Midbrain (tissue), 1 donor: ENCODE results near the gene PRAC2.

Experiments
- DNase-seq: peaks from one replicate; lab custom pipeline; 2025; lab: John Stamatoyannopoulos, UW

Gene PRAC2

DNA sequence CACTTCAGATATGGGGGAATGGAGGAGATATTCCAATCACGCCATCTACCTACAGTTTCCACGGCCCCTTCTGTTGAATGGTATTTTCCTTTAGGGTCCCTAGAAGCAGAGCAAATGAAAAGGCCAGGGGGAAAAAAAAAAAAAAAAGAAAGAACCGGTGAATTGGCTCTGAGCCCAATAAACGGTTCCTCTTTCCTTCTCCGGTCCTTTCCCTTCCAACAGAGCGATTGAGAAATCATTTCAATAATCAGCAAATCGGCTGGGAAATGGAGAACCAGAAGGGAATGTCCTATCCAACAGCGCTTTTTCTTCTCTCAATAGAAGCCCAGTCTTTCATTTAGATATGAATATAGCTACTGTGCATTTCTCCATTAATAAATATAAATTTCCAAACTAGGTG, 32.4 kb downstream of the PRAC2 start:
- no peak for DNase-seq

DNA sequence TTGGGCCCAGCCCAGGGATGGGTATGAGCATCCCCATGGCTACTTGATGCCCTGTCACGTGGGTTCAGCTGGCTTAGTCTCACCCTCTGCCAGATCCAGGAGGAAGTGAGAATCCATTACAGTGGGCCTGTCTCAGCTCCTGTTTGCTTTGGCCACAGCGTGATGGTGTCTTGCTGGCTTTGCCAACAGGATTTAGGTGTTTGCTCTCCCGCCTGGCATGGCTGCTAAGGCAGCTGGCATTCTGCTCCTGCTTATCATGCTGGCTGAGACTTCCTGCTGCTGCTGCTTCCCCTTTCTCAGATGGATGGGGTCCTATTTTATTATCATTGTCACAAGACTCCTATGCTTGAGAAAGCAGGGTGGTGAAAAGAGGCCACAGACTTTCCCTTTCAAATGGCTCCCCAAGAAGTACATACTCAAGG, 33.9 kb downstream of the PRAC2 start:
- DNase-seq: no peak

DNA sequence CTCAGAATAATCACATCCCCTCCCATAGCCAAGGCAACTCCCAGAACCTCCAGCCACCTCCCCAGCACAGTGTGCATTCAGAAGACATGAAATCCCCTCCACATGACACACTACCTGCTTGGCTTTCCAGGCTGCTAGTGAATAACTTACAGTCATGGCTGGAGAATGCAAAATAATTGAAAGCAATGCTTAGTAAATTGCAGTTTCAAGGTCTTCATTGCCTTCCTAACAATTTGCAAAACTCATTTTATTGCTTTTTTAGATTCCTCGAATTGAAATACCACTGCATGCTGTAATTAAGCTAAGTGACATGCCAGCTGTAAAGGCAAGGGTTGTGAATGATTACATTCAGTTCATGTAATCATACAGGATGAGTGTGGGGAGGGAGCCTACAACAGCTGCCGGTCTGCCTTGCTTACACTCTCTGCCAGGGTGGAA, 34.6 kb downstream of the PRAC2 start:
- no peak for DNase-seq

DNA sequence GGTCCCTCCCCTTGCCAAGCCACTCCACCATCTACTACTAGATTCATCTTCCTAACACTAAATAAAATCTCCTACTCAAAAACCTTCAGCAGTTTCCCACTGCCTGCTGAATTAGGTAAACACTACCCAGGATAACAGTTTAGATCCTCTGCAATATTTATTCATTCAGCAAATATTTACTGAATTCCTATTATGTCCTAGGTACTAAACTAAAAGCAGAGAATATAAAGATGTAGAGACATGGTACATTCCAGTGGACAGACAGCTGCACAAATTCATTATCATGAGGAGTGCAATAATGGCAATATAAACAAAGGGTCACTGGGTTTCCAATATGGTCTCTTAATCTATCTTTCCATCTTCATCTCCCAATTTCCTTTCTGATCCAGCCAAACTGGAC, 36.3 kb downstream of the PRAC2 start:
- DNase-seq: no peak

DNA sequence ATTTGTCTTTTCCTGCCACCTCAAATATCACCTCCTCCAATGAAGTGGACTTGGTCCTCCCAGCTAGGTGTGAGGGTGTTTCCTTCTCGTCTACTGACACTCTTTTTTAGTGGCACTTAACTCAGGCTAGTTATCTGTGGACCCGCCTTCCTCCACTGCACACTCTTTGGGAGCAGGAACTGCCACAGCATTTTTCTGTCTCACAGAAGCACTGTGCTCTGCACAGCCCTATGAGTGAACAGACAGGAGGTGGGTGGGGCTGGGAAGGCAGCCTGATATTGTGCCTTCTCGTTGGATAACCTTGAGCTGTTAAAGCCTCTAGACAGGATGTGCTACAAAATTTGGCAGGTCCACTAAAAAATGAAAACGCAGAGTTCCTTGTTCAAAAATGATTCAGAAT, 37.4 kb downstream of the PRAC2 start:
- DNase-seq: no peak

DNA sequence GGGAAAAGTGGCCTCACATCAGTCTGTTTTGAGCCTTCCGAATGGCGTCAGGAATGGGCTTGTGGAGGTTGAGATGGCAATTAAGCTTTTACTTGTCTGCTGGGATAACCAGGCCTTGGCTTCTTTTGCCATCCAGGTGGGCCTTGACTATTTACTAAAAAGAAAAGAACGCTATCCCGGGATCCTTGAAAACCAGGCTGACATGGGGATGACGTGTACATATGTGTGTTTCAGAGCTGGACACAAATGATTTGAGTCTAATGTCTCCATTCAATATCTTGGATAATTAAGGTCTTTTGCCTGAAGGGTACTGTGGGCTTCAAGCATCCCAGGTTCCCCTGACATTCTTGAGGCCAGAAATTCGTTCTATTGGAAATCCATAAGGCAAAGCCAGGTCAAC, 38.1 kb downstream of the PRAC2 start:
- DNase-seq: no peak

DNA sequence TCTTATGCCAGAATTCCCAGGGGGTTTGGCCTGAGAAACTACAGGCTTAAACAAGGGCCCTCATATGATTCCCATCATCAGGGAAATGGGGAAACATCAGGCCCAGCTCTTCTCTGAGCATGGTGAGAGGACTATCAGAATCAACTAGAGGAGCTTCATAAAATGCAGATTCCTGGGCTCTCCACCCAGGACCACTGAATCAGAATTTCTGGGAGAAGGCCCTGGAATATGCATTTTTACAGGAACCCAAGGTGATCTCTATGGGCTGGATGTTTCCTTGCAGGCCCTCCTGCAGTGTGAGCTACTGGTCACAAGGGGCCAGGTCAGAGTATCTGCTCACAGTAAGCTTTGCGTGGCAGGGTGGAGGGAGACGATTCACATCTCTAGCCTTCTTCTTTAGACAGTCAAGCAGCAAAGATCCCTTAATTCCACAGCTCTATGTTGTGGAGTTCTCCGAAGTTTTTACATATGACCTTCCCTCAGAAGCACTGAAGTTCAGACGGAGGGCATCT, 44.3 kb downstream of the PRAC2 start:
- no peak for DNase-seq

DNA sequence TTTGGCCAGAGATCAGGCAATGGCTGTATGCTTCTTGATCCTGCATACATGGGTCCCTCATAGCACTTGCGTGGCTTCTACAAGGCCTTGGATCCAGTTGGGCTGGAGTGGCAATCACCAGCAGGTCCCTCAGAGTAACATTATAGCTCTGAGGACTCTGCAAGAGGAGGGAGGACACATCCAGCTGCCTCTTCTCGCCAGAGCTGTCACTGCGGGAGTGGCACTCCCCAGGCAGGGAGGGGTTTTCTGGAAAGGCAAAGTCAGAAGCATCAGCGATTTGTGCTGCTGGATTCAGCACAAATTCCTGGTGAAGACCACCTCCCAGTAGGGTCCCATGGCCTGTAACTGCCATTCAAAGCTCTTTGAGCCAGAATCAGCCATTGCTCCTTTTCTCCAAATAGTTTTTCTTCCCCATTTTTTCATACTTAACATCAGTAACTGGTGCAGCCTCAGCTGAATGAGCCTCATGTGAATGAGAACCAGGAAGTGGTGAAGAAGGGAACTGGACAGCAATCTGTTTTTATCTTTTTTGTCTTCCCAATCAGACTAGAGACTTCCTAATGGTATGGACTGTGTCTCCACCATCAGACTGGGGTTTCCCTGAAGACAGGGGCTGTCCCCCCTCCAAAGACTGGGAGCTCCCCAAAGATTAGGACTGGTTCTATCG, 46.2 kb downstream of the PRAC2 start:
- DNase-seq: no peak

DNA sequence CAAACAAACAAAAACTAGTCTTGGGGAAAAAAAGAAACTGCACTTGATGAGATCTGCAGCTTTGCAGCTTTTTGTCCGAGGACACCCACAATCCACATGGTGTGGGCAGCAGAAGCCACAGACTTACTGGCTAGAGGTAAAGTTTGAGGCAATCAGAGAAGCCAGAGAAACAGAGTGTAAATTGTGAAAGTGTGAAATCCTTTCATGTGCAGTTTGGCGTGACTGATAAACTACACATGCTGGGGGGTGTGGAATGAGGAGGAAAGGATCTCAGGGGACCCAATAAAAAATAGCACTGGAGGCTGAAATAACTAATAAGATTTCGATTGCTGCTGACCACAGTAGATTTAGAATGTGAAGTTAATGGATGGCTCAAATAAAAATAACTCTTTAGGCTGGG, 48.0 kb downstream of the PRAC2 start:
- DNase-seq: no peak

DNA sequence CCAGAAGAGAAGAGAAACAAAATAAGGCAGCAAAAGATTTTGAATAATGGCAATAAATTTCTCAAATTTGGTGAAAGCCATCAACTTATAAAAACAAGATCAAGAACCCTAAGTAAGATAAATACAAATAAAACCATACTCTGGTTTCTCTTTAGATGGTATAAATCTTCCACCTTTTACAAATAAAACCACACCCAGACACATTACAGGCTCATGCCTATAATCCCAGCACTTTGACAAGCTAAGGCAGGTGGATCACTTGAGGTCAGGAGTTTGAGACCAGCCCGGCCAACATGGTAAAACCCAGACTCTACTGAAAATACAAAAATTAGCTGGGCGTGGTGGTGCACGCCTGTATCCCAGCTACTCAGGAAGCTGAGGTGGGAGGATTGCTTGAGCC, 50.3 kb downstream of the PRAC2 start:
- no peak for DNase-seq
